GM12801 (cell line): ENCODE results near the gene MFSD12.

Experiments
- CTCF ChIP-seq: IDR thresholded peaks from one replicate; pipeline ENCODE4 v1.5.1; 2011; ENCODE audit warnings: control low read depth; ENCODE audit not compliant: insufficient read length; ENCODE audit errors: extremely low read depth

The MFSD12 gene

GRCh38 chr19:3589949-3590348 is 32.6 kb upstream of the MFSD12 start:
- no peak for TF ChIP-seq CTCF

DNA sequence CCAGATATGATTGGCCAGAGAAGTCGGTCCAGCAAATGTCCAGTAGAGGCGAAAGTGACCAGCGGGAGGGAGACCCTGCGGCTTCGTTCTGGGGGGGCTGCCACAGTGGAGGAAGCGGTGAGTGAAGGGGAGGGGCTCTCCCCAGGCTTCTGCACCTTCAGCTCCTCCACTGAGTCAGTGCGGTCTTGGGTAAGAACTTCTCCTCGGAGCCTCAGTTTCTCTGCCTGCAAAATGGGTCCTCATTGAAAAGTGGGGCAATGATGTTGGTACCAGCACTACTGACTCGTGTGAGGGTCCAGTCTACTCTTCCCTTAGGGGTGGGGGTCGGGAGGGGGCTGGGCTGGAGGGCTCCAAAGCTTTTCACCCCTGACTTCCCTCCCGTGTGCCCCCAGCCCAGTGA is 32.1 kb upstream of the MFSD12 start:
- TF ChIP-seq CTCF, result no peak

DNA sequence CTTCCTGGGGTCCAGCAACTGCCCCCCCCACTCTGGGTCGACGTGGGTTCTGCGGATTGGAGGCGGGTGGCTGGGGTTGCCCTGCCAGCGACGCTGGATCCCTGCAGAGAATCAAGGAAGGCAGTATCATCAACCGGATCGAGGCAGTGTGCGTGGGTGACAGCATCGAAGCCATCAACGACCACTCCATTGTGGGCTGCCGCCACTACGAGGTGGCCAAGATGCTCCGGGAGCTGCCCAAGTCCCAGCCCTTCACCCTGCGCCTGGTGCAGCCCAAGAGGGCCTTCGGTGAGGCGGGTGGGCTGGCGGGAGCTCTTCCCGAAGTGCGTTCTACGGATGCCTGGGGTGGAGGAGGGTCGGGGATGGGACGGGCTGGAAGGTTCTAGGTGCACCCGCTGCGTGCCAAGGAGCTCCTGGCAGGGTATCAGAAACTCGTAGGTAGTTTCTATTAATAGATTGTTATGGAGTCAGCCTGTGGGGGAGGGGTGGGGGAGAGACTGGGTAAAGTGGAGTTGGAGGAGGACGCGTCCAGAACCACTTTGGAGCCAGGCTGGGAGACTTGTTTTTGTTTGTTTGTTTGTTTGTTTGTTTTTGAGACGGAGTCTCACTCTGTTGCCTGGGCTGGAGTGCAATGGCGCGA is 29.4 kb upstream of the MFSD12 start:
- no peak for TF ChIP-seq CTCF

GRCh38 chr19:3586127-3586626 is 28.8 kb upstream of the MFSD12 start:
- no peak for TF ChIP-seq CTCF

GRCh38 chr19:3585301-3586126 is 28.1 kb upstream of the MFSD12 start, which contains the start of gene GIPC3:
GIPC3 (plus strand) TSS chr19:3585478; CDS start chr19:3585598, 120 bp downstream.
- no peak for TF ChIP-seq CTCF

GRCh38 chr19:3580156-3580934 is 23.0 kb upstream of the MFSD12 start:
- no peak for TF ChIP-seq CTCF

DNA sequence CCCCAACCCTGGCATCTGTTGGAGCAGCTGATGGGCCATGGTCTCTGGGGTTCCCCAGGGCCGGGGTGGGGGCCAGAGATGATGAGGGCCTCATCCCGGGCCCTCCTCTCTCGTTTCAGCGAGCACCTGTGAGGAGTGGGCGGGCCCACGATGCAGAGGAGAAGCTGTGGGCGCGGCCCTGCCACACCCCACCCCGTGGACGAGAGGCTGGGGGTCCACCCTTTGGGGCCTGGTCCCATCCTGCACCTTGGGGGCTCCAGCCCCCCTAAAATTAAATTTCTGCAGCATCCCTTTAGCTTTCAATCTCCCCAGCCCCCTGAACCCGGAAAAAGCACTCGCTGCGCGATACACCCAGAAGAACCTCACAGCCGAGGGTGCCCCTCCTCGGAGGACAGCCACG is 21.0 kb upstream of the MFSD12 start:
- TF ChIP-seq CTCF, result no peak
